T-helper 17 cell (primary cell): ENCODE results near the gene SYTL3. TPM values are rescaled to one million over a fixed set of nuclear protein-coding genes. Genes with fewer than 3 reads are reported as not detected.

ENCODE experiments used
- ATAC-seq: fragments of 150-1000 bp; cut with Tn5 transposase; 2 replicates; pipeline ENCODE4 v1.10.0; 2021; ENCODE audit warnings: mild to moderate bottlenecking, moderate library complexity
- DNase-seq, 3 donors: peaks; one replicate each; pipeline versions ENCODE4 v3.0.0 to v3.0.0-alpha.2; 2020 to 2021
- H3K9me3 ChIP-seq: one replicate; pipeline ENCODE4 v1.7.0; 2013; ENCODE audit warnings: low read length, mild to moderate bottlenecking; ENCODE audit not compliant: control insufficient read depth, poor library complexity, severe bottlenecking
- H3K27ac Mint-ChIP-seq: one replicate; pipeline ENCODE4 v1.8.0; 2022; ENCODE audit warnings: mild to moderate bottlenecking, moderate library complexity, mixed read lengths
- H3K27me3 Mint-ChIP-seq: one replicate; pipeline ENCODE4 v1.8.0; 2022; ENCODE audit warnings: mixed read lengths
- H3K36me3 Mint-ChIP-seq: one replicate; pipeline ENCODE4 v1.8.0; 2022; ENCODE audit warnings: low read depth, mixed read lengths
- H3K4me1 Mint-ChIP-seq: one replicate; pipeline ENCODE4 v1.8.0; 2022; ENCODE audit warnings: mild to moderate bottlenecking, mixed read lengths
- H3K4me3 Mint-ChIP-seq: one replicate; pipeline ENCODE4 v1.8.0; 2022; ENCODE audit warnings: mild to moderate bottlenecking, moderate library complexity, mixed read lengths
- total RNA-seq, 4 donors: library from RNA in 2 of 4; stranded (reverse) in 2 of 4; gene quantifications; one replicate each; pipeline ENCODE4 v1.2.3 and lab custom pipeline; 2022 to 2026

SYTL3 gene
- total RNA-seq, 2 donors from 2014 or later = 28.9 to 36.1 TPM

DNA sequence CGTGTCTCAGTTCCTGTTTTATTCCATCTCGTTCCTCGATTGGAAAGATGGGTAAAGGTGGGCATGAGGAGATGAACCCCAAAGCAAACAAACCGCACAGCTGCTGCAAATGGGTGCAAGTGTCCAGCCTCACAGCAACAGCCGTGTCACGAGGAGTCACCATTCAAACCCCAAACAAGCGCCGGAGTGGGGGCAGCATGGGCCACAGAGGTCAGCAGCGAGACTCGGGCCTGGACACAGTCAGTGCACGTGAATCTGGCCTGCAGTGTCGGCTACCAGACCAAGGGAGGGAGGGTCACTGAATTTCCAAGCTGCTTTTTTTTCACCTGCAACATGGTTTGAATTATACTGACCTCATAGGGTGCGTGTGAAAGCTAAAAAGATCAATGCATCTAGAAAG lies 105.8 kb downstream of the SYTL3 start:
- H3K27me3 Mint-ChIP-seq = no peaks in the 10 kb centered on the region
- no peaks in the 10 kb centered on the region for H3K9me3 ChIP-seq
- H3K4me3 Mint-ChIP-seq = no peak overlapping the region
- ATAC-seq = no peak
- H3K27ac Mint-ChIP-seq = no peak overlapping the region
- no peak for DNase-seq
- peaks cover 3% of the 10 kb centered on the region for H3K36me3 Mint-ChIP-seq
- peaks cover 5% of the 10 kb centered on the region for H3K4me1 Mint-ChIP-seq

DNA sequence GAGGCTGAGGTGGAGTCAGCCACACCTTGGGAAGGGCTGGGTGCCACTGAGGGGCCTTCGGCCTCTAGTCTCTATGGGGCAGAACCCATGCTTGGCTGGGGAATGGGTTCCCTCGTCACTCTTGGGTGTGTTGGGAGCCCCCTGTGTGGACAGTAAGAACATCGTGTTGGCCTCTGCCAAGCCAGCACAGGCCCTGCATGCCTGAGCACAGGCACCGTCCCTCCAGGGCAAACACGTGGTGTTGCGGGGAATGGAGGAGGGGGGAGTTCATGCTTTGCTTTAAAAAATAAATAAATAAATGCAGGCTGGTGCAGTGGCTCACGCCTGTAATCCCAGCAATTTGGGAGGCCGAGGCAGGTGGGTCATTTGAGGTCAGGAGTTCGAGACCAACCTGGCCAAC lies 106.3 kb downstream of the SYTL3 start:
- no peak for ATAC-seq
- H3K27ac Mint-ChIP-seq = no peak overlapping the region
- DNase-seq = no peak
- peaks cover 3% of the 10 kb centered on the region for H3K36me3 Mint-ChIP-seq
- H3K27me3 Mint-ChIP-seq = no peaks in the 10 kb centered on the region
- no peak overlapping the region for H3K4me3 Mint-ChIP-seq
- H3K4me1 Mint-ChIP-seq = peaks cover 5% of the 10 kb centered on the region
- no peaks in the 10 kb centered on the region for H3K9me3 ChIP-seq

DNA sequence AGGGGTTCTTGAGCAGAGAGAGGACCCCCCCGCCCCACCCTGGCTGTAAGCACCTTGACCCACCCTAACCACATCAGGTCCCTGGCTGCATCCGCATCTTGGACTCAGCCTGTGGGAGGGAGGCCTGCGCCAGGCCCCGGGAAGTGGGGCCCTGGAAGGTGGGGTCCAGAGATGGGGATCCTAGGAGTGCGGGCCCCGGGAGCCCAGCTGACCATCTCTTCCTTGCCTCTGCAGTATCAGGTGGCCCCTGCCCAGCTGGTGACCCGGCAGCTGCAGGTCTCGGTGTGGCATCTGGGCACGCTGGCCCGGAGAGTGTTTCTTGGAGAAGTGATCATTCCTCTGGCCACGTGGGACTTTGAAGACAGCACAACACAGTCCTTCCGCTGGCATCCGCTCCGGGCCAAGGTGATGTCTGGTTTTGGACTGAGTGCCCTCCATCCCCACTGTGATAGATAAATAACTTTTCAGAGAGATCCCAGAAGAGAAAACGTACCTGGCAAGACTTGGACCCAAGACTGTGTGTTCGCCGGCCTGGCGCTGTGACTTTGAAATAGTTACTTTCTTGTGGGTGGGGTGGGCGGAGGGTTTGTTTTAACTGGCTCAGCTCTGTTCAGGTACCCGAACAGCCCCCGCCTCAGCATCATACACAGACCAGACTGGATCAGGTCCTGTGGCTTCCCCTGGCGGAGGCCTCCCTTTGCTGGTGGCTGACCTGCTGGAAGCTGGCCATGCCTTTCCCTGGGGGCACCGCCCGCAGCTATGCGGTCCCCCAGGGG lies 107.3 kb downstream of the SYTL3 start:
- no peak for DNase-seq
- ATAC-seq = no peak
- Mint-ChIP-seq H3K4me1 (peaks cover 9% of the 10 kb centered on the region), H3K4me3 (no peak overlapping the region), H3K27me3 (no peaks in the 10 kb centered on the region), H3K36me3 (peaks cover 6% of the 10 kb centered on the region), H3K27ac (no peak overlapping the region)
- no peaks in the 10 kb centered on the region for H3K9me3 ChIP-seq

DNA sequence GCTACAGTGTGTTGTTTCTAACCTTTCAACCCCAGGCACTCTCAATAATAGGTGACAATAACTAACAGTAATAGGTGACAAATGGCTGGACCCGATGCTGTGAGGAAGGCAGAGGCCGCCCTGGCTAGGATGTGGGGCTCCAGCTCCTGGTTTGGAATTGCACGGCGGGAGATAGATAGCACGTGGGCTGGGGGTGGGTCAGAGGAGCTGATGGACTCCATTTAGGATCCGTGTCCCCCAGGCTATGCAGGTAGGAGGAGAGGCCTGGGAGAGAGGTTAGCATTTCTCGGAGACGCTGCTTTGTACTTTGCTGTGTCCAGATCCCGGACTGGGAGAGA lies 107.9 kb downstream of the SYTL3 start:
- H3K27ac Mint-ChIP-seq = no peak overlapping the region
- H3K9me3 ChIP-seq = no peaks in the 10 kb centered on the region
- peaks cover 9% of the 10 kb centered on the region for H3K36me3 Mint-ChIP-seq
- H3K27me3 Mint-ChIP-seq = no peaks in the 10 kb centered on the region
- no peak overlapping the region for H3K4me3 Mint-ChIP-seq
- DNase-seq (no peak), ATAC-seq (no peak)
- peaks cover 10% of the 10 kb centered on the region for H3K4me1 Mint-ChIP-seq

DNA sequence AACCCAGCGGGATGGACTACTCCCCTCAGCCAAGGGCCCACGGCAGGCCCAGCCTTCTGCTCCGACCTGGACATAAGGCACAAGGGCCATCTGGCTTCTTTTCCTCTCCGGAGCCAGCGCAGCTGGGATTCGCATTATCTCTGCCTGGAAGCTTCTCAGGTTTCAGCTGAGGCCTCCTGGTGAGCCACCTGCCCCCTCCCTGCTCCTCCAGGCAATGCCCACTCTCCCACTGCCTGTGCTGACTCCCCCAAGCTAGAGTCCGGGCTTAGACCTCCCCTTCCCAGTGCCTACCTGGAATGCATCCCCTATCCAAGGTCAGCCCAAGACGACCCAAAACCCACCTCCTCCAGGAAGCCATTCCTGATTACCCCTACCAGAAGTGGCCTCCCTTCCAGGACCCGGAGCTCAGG lies 108.6 kb downstream of the SYTL3 start:
- no peak overlapping the region for H3K27ac Mint-ChIP-seq
- peaks cover 11% of the 10 kb centered on the region for H3K36me3 Mint-ChIP-seq
- H3K4me3 Mint-ChIP-seq = peak overlapping the region; percentile 57
- no peak for ATAC-seq
- no peaks in the 10 kb centered on the region for H3K27me3 Mint-ChIP-seq
- peaks cover 13% of the 10 kb centered on the region for H3K4me1 Mint-ChIP-seq
- H3K9me3 ChIP-seq = no peaks in the 10 kb centered on the region
- DNase-seq = no peak

DNA sequence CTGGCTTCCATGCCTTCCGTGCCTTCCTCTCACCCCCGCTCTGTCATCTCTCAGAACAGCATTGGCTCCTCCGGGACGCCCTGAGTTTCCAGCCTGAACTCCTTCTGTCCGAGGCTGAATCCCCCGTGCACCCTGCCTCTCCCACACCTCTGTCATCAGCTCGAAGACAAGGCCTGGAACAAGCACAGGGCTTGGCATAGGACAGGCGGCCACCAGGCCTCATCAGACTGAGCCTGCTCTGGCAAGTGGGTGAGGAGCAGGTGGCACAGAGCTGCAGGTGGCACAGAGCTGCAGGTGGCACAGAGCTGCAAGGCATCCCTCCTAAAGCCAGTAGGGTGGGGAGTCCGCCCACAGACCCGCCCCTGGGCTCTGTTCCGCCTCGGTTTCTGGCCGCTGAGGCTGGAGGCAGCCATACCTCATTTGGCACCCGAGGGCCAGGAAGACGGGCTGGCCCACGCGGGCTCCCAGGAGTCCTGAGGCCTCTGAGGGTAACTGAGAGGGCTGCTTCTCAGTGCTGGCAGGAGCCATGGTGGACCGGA lies 109.2 kb downstream of the SYTL3 start:
- Mint-ChIP-seq H3K36me3 (peaks cover 11% of the 10 kb centered on the region), H3K27ac (peak overlapping the region; percentile 97), H3K4me1 (peaks cover 15% of the 10 kb centered on the region), H3K27me3 (no peaks in the 10 kb centered on the region), H3K4me3 (peak overlapping the region; percentile 57)
- DNase-seq (no peak), ATAC-seq (no peak)
- H3K9me3 ChIP-seq = no peaks in the 10 kb centered on the region

DNA sequence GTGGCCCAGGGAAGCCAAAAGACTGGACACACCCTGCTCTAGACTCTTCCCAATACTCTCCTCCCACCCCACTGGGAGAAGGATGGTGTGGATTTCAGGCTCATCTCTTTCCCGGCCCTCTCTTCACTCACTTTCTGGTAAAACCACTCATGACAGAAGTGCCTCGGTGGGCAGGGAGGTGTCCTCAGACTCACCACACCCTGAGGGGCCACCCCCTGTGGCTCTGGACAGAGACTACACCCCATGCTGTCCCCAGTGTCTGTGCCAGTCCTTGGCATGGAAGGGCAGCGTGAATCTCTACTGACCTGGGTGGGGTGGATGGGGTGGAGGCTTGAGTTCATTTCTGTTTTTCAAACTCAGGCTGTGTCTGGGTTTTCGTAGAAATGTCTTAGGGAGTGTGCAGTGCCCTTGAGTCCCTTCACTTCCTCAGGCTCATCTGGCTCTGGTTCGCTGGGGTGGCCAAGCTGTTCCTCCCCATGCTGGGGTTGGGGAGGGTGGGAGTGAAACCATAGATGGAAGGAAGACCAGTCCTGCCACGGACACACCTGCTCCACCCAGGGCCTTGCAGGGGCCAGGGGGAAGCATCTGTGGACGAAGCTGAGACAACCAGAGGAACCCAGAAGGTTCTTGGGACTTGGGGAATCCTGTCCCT lies 110.2 kb downstream of the SYTL3 start:
- Mint-ChIP-seq H3K36me3 (peaks cover 11% of the 10 kb centered on the region), H3K27ac (peak overlapping the region; percentile 97), H3K4me3 (peak overlapping the region; percentile 5), H3K4me1 (peaks cover 16% of the 10 kb centered on the region), H3K27me3 (no peaks in the 10 kb centered on the region)
- no peaks in the 10 kb centered on the region for H3K9me3 ChIP-seq
- DNase-seq (no peak), ATAC-seq (peak; percentile 2)

DNA sequence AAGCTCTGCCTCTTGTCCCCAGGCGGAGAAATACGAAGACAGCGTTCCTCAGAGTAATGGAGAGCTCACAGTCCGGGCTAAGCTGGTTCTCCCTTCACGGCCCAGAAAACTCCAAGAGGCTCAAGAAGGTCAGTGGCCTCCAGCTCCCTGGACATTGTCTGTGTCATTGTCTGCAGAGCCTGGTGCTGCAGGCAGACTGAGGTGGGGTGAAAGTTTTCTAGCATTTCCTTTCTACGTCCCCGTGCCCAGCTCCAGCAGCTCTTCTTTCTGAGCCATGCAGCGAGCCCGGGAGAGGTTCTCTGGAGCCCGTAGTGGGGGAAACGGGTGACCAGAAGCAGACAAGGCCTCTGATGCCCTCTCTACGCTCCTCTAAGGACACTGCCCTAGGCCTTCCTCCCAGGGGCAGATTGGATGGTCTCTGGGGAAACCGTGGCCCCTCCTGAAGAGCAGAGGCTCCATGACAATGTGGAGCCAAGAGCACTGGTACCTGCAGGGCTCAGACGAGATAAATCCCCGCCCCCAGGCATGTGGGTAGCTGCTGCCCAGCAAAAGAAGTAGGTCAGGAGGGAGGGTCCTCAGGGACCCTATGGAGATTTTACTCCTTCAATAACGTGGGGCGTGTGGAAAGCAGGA lies 110.9 kb downstream of the SYTL3 start:
- Mint-ChIP-seq H3K4me1 (peaks cover 16% of the 10 kb centered on the region), H3K27me3 (no peaks in the 10 kb centered on the region), H3K36me3 (peaks cover 11% of the 10 kb centered on the region), H3K4me3 (peak overlapping the region; percentile 7), H3K27ac (peak overlapping the region; percentile 97)
- ATAC-seq (peak; percentile 3), DNase-seq (no peak)
- H3K9me3 ChIP-seq = no peaks in the 10 kb centered on the region

DNA sequence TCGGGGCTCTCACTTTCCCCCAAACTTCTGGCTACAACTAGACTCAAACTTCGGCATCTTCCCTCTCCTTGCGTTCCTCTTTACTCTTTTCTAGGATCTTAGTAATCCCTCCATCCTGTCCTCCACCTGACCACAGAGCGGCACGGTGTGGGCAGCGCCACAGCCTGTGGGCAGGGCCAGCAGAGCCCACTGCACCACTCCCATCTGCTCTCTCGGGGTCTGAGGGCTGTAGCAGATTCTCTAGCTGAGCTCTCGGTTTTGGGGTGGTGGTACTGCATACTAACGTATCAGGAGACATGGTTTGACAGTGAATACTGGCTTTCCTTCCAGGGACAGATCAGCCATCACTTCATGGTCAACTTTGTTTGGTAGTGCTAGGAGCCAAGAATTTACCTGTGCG lies 111.9 kb downstream of the SYTL3 start:
- ATAC-seq (no peak), DNase-seq (no peak)
- H3K27ac Mint-ChIP-seq = peak overlapping the region; percentile 97
- H3K4me3 Mint-ChIP-seq = peak overlapping the region; percentile 82
- peaks cover 16% of the 10 kb centered on the region for H3K4me1 Mint-ChIP-seq
- H3K27me3 Mint-ChIP-seq = no peaks in the 10 kb centered on the region
- no peaks in the 10 kb centered on the region for H3K9me3 ChIP-seq
- peaks cover 11% of the 10 kb centered on the region for H3K36me3 Mint-ChIP-seq

DNA sequence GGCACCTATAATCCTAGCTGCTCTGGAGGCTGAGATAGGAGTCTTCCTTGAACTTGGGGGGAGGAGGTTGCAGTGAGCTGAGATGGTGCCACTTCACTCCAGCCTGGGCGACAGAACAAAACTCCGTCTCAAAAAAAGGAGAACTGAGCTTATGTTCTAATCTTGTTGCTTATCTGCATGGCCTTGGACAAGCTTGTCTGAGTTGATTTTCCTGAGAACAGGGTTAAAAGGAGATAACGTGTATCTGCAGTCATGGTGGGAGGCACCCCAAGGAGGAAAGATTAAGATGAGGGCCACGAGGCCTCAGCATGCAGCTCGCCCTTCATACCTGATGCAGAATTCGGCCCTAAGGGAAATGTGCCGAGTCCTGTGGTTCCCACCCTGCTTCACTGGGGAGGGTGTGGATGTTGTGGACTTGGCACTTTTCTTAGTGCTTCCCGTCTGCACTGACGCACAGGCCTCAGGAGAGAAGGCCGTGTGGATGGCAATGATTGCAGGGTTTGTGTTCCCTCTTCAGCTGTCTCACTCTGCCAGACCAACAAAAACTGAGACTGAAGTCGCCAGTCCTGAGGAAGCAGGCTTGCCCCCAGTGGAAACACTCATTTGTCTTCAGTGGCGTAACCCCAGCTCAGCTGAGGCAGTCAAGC lies 113.1 kb downstream of the SYTL3 start:
- no peak for DNase-seq
- Mint-ChIP-seq H3K4me3 (peak overlapping the region; percentile 82), H3K27ac (peak overlapping the region; percentile 97), H3K36me3 (peaks cover 12% of the 10 kb centered on the region), H3K27me3 (no peaks in the 10 kb centered on the region), H3K4me1 (peaks cover 21% of the 10 kb centered on the region)
- peak; percentile 2 for ATAC-seq
- H3K9me3 ChIP-seq = no peaks in the 10 kb centered on the region

DNA sequence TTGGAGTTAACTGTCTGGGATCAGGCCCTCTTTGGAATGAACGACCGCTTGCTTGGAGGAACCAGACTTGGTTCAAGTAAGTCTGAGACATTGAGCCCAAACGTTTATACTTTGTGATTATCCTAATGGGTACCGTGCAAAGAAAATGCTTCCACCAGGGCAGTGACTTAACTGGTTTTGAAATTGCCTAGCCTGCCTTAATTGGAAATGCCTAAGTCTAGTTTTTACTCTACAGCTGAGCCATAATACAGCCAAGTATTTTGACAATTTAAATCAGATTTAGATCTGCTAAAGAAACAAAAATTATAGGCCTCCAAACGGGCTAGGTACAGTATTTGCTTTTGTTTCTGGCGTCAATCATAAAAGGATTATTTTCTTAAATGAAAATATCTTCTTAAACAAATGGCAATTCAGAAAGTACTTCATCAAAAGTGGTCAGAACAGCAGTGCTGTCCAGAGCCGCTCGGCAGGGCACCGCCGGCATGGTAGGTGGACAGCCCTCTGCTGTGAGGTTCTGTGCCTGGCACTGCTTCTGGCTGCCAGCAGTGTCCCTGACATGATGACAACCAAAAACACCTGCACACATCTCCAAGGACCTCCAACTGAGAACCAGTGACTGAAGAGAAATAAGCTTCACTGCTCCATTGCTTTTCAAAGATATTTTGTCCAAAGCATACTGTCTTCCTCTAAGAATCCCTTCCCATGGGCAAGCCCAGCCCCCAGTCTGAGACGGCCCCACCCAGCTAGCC lies 113.8 kb downstream of the SYTL3 start:
- peak; percentile 8 for ATAC-seq
- Mint-ChIP-seq H3K4me1 (peaks cover 26% of the 10 kb centered on the region), H3K4me3 (peak overlapping the region; percentile 82), H3K27ac (peak overlapping the region; percentile 97), H3K27me3 (no peaks in the 10 kb centered on the region), H3K36me3 (peaks cover 15% of the 10 kb centered on the region)
- DNase-seq = no peak
- no peaks in the 10 kb centered on the region for H3K9me3 ChIP-seq

DNA sequence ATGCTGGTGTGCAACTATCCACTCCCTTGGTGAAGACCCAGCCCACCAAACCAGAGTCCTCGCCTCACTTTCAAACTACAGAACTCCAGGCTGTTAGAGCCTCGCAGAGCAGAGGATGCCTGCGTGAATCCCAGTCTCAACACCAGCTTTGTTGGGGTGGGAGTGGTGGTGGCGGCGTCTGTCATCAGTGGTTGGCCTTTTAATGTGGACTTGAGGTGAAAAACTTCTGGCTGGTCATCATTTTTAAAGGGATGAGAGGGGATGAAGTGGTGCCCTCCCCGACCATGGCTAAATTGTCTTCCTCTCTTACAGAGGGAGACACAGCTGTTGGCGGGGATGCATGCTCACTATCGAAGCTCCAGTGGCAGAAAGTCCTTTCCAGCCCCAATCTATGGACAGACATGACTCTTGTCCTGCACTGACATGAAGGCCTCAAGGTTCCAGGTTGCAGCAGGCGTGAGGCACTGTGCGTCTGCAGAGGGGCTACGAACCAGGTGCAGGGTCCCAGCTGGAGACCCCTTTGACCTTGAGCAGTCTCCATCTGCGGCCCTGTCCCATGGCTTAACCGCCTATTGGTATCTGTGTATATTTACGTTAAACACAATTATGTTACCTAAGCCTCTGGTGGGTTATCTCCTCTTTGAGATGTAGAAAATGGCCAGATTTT lies 114.5 kb downstream of the SYTL3 start:
- peaks cover 15% of the 10 kb centered on the region for H3K36me3 Mint-ChIP-seq
- H3K9me3 ChIP-seq = no peaks in the 10 kb centered on the region
- H3K27ac Mint-ChIP-seq = peak overlapping the region; percentile 97
- H3K4me1 Mint-ChIP-seq = peaks cover 26% of the 10 kb centered on the region
- no peaks in the 10 kb centered on the region for H3K27me3 Mint-ChIP-seq
- no peak for DNase-seq
- peak; percentile 4 for ATAC-seq
- H3K4me3 Mint-ChIP-seq = peak overlapping the region; percentile 82
